ENCODE measurements around the gene STX18. TPM values are rescaled to one million over a fixed set of nuclear protein-coding genes. Genes with fewer than 3 reads are reported as not detected.
"Not testable (repeated sequence)": the region's sequence is repeated elsewhere in the genome, so short reads cannot be mapped to it uniquely, and the experiment has no call there.

STX18 gene
- polyA plus RNA-seq, 1 experiment: 27.0 TPM

DNA sequence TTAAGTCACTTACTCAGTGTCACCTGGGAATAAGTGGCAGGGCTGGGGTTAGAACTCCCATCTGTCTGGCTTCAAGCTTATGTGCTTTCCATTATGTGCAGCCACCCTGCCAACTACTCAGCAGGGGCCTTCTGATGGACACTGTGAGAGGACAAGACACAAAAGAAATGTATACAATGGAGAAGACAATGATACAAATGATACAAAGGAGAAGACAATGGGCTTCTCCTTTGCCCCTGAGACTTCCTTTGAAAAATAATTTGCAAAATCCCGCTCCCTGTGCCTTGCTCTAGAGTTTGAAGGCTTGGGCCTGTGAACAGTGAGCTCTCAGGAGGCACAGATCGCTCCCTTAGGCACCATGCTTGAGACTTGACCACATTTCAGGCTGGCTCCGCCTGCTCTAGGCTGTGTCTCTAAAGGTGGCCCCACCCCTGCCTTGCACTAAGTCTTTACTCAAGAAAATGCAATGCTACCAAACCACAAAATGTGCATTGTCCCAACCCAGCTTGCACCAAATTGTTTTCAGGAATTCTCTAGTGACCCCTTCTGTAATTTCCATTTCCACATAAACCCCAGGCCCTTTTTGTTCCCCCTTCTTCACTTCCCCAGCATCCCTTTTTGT is 27.1 kb upstream of the STX18 start:
- TF ChIP-seq, protein P1, sequence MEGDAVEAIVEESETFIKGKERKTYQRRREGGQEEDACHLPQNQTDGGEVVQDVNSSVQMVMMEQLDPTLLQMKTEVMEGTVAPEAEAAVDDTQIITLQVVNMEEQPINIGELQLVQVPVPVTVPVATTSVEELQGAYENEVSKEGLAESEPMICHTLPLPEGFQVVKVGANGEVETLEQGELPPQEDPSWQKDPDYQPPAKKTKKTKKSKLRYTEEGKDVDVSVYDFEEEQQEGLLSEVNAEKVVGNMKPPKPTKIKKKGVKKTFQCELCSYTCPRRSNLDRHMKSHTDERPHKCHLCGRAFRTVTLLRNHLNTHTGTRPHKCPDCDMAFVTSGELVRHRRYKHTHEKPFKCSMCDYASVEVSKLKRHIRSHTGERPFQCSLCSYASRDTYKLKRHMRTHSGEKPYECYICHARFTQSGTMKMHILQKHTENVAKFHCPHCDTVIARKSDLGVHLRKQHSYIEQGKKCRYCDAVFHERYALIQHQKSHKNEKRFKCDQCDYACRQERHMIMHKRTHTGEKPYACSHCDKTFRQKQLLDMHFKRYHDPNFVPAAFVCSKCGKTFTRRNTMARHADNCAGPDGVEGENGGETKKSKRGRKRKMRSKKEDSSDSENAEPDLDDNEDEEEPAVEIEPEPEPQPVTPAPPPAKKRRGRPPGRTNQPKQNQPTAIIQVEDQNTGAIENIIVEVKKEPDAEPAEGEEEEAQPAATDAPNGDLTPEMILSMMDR (IDR thresholded peaks at IDR 0.05; ENCODE audit: low read depth, low read length): no peak

GRCh38 chr4:4566359-4566758 is 24.5 kb upstream of the STX18 start:
- H3K9me3 ChIP-seq (ENCODE audit: control insufficient read depth, insufficient read depth, low read length); POLR2A ChIA-PET; DNase-seq (ENCODE audit: low read depth, low spot score); H3K27me3 ChIP-seq (ENCODE audit: control insufficient read depth, insufficient read depth, low read length); H3K4me3 ChIP-seq (ENCODE audit: low read depth, low read length); H3K27ac ChIP-seq (ENCODE audit: low read depth, low read length): not testable (repeated sequence)
- CTCF ChIA-PET: interaction anchor here (0.6 kb wide), 1 partner anchor 262 kb away, joined by 3 read pairs; no protein-coding TSS in a partner anchor

More for the DNA sequence above, 27.1 kb upstream of the STX18 start:
- Histone ChIP-seq H3K27me3 (ENCODE audit: control insufficient read depth, insufficient read depth, low read length) (no peaks in the 10 kb centered on the region), H3K4me3 (ENCODE audit: low read depth, low read length) (no peak overlapping the region), H3K9me3 (ENCODE audit: control insufficient read depth, insufficient read depth, low read length) (no peaks in the 10 kb centered on the region; the same call in 1 of the 2 replicates), H3K27ac (ENCODE audit: low read depth, low read length) (no peak overlapping the region)
- DNase-seq (ENCODE audit: low read depth, low spot score): no peak
- ChIA-PET CTCF (no interaction called here), POLR2A (no interaction called here)

GRCh38 chr4:4564522-4564921 is 22.7 kb upstream of the STX18 start:
- TF ChIP-seq, protein P1 (IDR thresholded peaks at IDR 0.05; ENCODE audit: low read depth, low read length): no peak
- DNase-seq (ENCODE audit: low read depth, low spot score): no peak

GRCh38 chr4:4560642-4561041 is 18.8 kb upstream of the STX18 start:
- Histone ChIP-seq H3K27me3 (ENCODE audit: control insufficient read depth, insufficient read depth, low read length) (no peaks in the 10 kb centered on the region), H3K9me3 (ENCODE audit: control insufficient read depth, insufficient read depth, low read length) (no peaks in the 10 kb centered on the region), H3K4me3 (ENCODE audit: low read depth, low read length) (no peak overlapping the region), H3K27ac (ENCODE audit: low read depth, low read length) (no peak overlapping the region)
- TF ChIP-seq, protein P1 (IDR thresholded peaks at IDR 0.05; ENCODE audit: low read depth, low read length): no peak
- ChIA-PET POLR2A (no interaction called here), CTCF (interaction anchor here (1.0 kb wide), 1 partner anchor 41 kb away, joined by 4 read pairs; no protein-coding TSS in a partner anchor)
- no peak for DNase-seq (ENCODE audit: low read depth, low spot score)

More at GRCh38 chr4:4564522-4564921, 22.7 kb upstream of the STX18 start:
- Histone ChIP-seq H3K9me3 (ENCODE audit: control insufficient read depth, insufficient read depth, low read length) (no peaks in the 10 kb centered on the region), H3K27ac (ENCODE audit: low read depth, low read length) (no peak overlapping the region), H3K27me3 (ENCODE audit: control insufficient read depth, insufficient read depth, low read length) (no peaks in the 10 kb centered on the region), H3K4me3 (ENCODE audit: low read depth, low read length) (no peak overlapping the region)
- POLR2A ChIA-PET: no interaction called here
- CTCF ChIA-PET: interaction anchor here (0.9 to 1.8 kb wide), 4 partner anchors 10 to 197 kb away, joined by 3 to 6 read pairs (median 4); no protein-coding TSS in a partner anchor

- TF ChIP-seq, protein P1 (IDR thresholded peaks at IDR 0.05; ENCODE audit: low read depth, low read length): no peak
- ChIA-PET POLR2A (no interaction called here), CTCF (no interaction called here)
- H3K4me3 ChIP-seq (ENCODE audit: low read depth, low read length): no peak overlapping the region
- no peak overlapping the region for H3K27ac ChIP-seq (ENCODE audit: low read depth, low read length)
- no peak for DNase-seq (ENCODE audit: low read depth, low spot score)
- H3K9me3 ChIP-seq (ENCODE audit: control insufficient read depth, insufficient read depth, low read length): no peaks in the 10 kb centered on the region
- H3K27me3 ChIP-seq (ENCODE audit: control insufficient read depth, insufficient read depth, low read length): no peaks in the 10 kb centered on the region
These were observed 18.3 kb upstream of the STX18 start for GRCh38 chr4:4560136-4560535.

Data from AG04450 (cell line).